Cardiac muscle cell (in vitro differentiated cells and primary cell): ENCODE measurements around the gene KCNAB2. TPM values are rescaled to one million over a fixed set of nuclear protein-coding genes. Genes with fewer than 3 reads are reported as not detected.

ENCODE experiments used
- DNase-seq, 2 donors: peaks; one replicate each; pipeline versions ENCODE4 v3.0.0 to v3.0.0-alpha.2; 2010 to 2017; ENCODE audit warnings: low read depth in 1 of 2, low spot score in 1 of 2
- H3K27ac ChIP-seq: fragments of 200-600 bp; sonication (generic); 2 replicates; pipeline ENCODE4 v1.5.1; 2016
- H3K27me3 ChIP-seq: fragments of 200-600 bp; sonication (generic); 2 replicates; pipeline ENCODE4 v1.6.0; 2016; ENCODE audit warnings: control low read depth
- H3K36me3 ChIP-seq: fragments of 200-600 bp; sonication (generic); 2 replicates; pipeline ENCODE4 v1.5.1; 2016; ENCODE audit warnings: control low read depth
- H3K4me1 ChIP-seq: fragments of 200-600 bp; sonication (generic); 2 replicates; pipeline ENCODE4 v1.8.1; 2017; ENCODE audit warnings: low read depth, mild to moderate bottlenecking, mixed run types
- H3K4me3 ChIP-seq: fragments of 200-600 bp; sonication (generic); 2 replicates; pipeline ENCODE4 v1.5.1; 2016; ENCODE audit warnings: mild to moderate bottlenecking
- H3K9me3 ChIP-seq: fragments of 200-600 bp; sonication (generic); 2 replicates; pipeline ENCODE4 v1.5.1; 2017; ENCODE audit warnings: low read depth, mild to moderate bottlenecking, control low read depth
- CTCF ChIP-seq: IDR thresholded peaks from 2 replicates; pipeline ENCODE4 v1.5.1; 2012; ENCODE audit warnings: low read depth, mild to moderate bottlenecking, low read length
- polyA plus RNA-seq: library from polyadenylated mRNA; unstranded; fragments of >200 nt; fragmentation: Nextera tagmentation; extraction: Ambion mirVana; gene quantifications from 2 replicates; pipeline ENCODE4 v1.2.1, GENCODE V29; 2016
- total RNA-seq: library from RNA; depleted of rRNA; stranded (reverse); fragments of >200 nt; gene quantifications from 2 replicates; pipeline ENCODE4 v1.2.3, GENCODE V29; 2016

The KCNAB2 gene
- total and polyA plus RNA-seq, 2 experiments from 2014 or later, result 5.5 to 10.8 TPM

- TF ChIP-seq CTCF, result no peak
- H3K4me3 ChIP-seq, result no peak overlapping the region
- peaks cover 5% of the 10 kb centered on the region for H3K27me3 ChIP-seq
- no peaks in the 10 kb centered on the region for H3K4me1 ChIP-seq
- H3K27ac ChIP-seq, result no peak overlapping the region
- no peak for DNase-seq
- no peaks in the 10 kb centered on the region for H3K36me3 ChIP-seq
- no peaks in the 10 kb centered on the region for H3K9me3 ChIP-seq
These were observed 62.0 kb downstream of the KCNAB2 start for GRCh38 chr1:6107409-6108356.

- H3K27ac ChIP-seq, result no peak overlapping the region
- H3K36me3 ChIP-seq, result no peaks in the 10 kb centered on the region
- H3K9me3 ChIP-seq, result no peaks in the 10 kb centered on the region
- no peaks in the 10 kb centered on the region for H3K4me1 ChIP-seq
- TF ChIP-seq CTCF, result no peak
- peaks cover 5% of the 10 kb centered on the region for H3K27me3 ChIP-seq
- H3K4me3 ChIP-seq, result no peak overlapping the region
- DNase-seq, result no peak
These were observed 62.8 kb downstream of the KCNAB2 start for GRCh38 chr1:6108476-6108875.

GRCh38 chr1:6108937-6109614 is 63.4 kb downstream of the KCNAB2 start:
- Histone ChIP-seq H3K27ac (no peak overlapping the region), H3K27me3 (peaks cover 5% of the 10 kb centered on the region), H3K36me3 (no peaks in the 10 kb centered on the region), H3K4me1 (no peaks in the 10 kb centered on the region), H3K4me3 (no peak overlapping the region), H3K9me3 (no peaks in the 10 kb centered on the region)
- TF ChIP-seq CTCF, result peak; percentile 47
- peak; percentile 32 to 54 for DNase-seq

- Histone ChIP-seq H3K9me3 (no peaks in the 10 kb centered on the region), H3K27ac (no peak overlapping the region), H3K4me1 (no peaks in the 10 kb centered on the region), H3K4me3 (no peak overlapping the region), H3K27me3 (peaks cover 5% of the 10 kb centered on the region), H3K36me3 (no peaks in the 10 kb centered on the region)
- DNase-seq, result no peak
- no peak for TF ChIP-seq CTCF
These were observed 64.0 kb downstream of the KCNAB2 start for GRCh38 chr1:6109688-6110087.

GRCh38 chr1:6110326-6110725 is 64.6 kb downstream of the KCNAB2 start:
- no peak overlapping the region for H3K27ac ChIP-seq
- no peak for TF ChIP-seq CTCF
- DNase-seq, result no peak
- no peaks in the 10 kb centered on the region for H3K4me1 ChIP-seq
- no peak overlapping the region for H3K4me3 ChIP-seq
- H3K9me3 ChIP-seq, result no peaks in the 10 kb centered on the region
- no peaks in the 10 kb centered on the region for H3K36me3 ChIP-seq
- peaks cover 5% of the 10 kb centered on the region for H3K27me3 ChIP-seq
